Measurements from ENCODE around the gene MTOR. TPM values are rescaled to one million over a fixed set of nuclear protein-coding genes. Genes with fewer than 3 reads are reported as not detected.

Gene MTOR
- total and polyA plus RNA-seq, 4 donors = 15.1 to 36.6 (median 26.9) TPM

DNA sequence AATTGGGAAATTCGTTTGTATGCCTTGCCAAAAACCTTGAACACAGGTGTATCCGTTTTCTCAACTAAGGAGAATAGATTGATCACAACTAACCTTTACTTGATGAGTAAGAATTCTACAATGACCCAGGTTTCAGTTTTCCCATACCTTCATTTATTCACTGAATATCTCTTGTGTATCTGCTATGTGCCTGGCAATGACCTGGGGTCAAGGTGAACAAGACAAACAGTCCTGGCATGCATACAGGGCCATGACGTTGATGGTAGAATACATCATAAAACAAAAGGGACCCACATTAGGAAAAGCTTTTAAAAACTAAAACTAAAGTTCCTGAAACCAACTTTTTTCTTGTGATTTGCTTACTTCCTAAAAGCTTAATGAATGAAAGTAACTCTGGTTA, 130.5 kb downstream of the MTOR start:
- H3K9ac ChIP-seq (ENCODE audit: insufficient read depth in 1 of 2, low read length in 2 of 2) = no peak overlapping the region
- peaks cover 0 to 5% (median 0%) of the 10 kb centered on the region in 5 donors for H3K4me1 ChIP-seq (ENCODE audit: control insufficient read depth in 5 of 5, insufficient read depth in 5 of 5, low read length in 5 of 5)
- ATAC-seq (ENCODE audit: insufficient read depth, low FRiP score) (no peak), DNase-seq (no peak)
- no peak overlapping the region for H3K27ac ChIP-seq (ENCODE audit: low read depth in 1 of 2, low read length in 1 of 2)
- 85 to 92% methylated on average over 3 of the region's 3 CpGs for WGBS, 2 donors
- H3K36me3 ChIP-seq (ENCODE audit: control insufficient read depth in 4 of 4, insufficient read depth in 4 of 4, low read length in 4 of 4) = peaks cover 33 to 55% (median 42%) of the 10 kb centered on the region in 4 donors
- no peak overlapping the region for H3K4me3 ChIP-seq
- no peaks in the 10 kb centered on the region for H3K27me3 ChIP-seq (ENCODE audit: control insufficient read depth in 3 of 3, insufficient read depth in 3 of 3, low read length in 2 of 3)
- H3K9me3 ChIP-seq (ENCODE audit: control insufficient read depth in 4 of 4, insufficient read depth in 3 of 4, low read length in 3 of 4) = no peaks in the 10 kb centered on the region
- TF ChIP-seq, protein P1, sequence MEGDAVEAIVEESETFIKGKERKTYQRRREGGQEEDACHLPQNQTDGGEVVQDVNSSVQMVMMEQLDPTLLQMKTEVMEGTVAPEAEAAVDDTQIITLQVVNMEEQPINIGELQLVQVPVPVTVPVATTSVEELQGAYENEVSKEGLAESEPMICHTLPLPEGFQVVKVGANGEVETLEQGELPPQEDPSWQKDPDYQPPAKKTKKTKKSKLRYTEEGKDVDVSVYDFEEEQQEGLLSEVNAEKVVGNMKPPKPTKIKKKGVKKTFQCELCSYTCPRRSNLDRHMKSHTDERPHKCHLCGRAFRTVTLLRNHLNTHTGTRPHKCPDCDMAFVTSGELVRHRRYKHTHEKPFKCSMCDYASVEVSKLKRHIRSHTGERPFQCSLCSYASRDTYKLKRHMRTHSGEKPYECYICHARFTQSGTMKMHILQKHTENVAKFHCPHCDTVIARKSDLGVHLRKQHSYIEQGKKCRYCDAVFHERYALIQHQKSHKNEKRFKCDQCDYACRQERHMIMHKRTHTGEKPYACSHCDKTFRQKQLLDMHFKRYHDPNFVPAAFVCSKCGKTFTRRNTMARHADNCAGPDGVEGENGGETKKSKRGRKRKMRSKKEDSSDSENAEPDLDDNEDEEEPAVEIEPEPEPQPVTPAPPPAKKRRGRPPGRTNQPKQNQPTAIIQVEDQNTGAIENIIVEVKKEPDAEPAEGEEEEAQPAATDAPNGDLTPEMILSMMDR (IDR thresholded peaks at IDR 0.05; ENCODE audit: control extremely low read depth, extremely low read depth) = no peak

- H3K27ac ChIP-seq (ENCODE audit: low read depth in 1 of 2, low read length in 1 of 2) = no peak overlapping the region
- TF ChIP-seq, protein P1 (IDR thresholded peaks at IDR 0.05; ENCODE audit: control extremely low read depth, extremely low read depth) = no peak
- peaks cover 33 to 58% (median 43%) of the 10 kb centered on the region in 4 donors for H3K36me3 ChIP-seq (ENCODE audit: control insufficient read depth in 4 of 4, insufficient read depth in 4 of 4, low read length in 4 of 4)
- H3K4me3 ChIP-seq = no peak overlapping the region
- no peaks in the 10 kb centered on the region for H3K9me3 ChIP-seq (ENCODE audit: control insufficient read depth in 4 of 4, insufficient read depth in 3 of 4, low read length in 3 of 4)
- H3K27me3 ChIP-seq (ENCODE audit: control insufficient read depth in 3 of 3, insufficient read depth in 3 of 3, low read length in 2 of 3) = no peaks in the 10 kb centered on the region
- ATAC-seq (ENCODE audit: insufficient read depth, low FRiP score) (no peak), DNase-seq (no peak)
- 96 to 97% methylated on average over 17 of the region's 17 CpGs for WGBS, 2 donors
- H3K4me1 ChIP-seq (ENCODE audit: control insufficient read depth in 5 of 5, insufficient read depth in 5 of 5, low read length in 5 of 5) = peaks cover 0 to 5% (median 0%) of the 10 kb centered on the region in 5 donors
- no peak overlapping the region for H3K9ac ChIP-seq (ENCODE audit: insufficient read depth in 1 of 2, low read length in 2 of 2)
Observed at GRCh38 chr1:11130406-11130805, 131.9 kb downstream of the MTOR start.

DNA sequence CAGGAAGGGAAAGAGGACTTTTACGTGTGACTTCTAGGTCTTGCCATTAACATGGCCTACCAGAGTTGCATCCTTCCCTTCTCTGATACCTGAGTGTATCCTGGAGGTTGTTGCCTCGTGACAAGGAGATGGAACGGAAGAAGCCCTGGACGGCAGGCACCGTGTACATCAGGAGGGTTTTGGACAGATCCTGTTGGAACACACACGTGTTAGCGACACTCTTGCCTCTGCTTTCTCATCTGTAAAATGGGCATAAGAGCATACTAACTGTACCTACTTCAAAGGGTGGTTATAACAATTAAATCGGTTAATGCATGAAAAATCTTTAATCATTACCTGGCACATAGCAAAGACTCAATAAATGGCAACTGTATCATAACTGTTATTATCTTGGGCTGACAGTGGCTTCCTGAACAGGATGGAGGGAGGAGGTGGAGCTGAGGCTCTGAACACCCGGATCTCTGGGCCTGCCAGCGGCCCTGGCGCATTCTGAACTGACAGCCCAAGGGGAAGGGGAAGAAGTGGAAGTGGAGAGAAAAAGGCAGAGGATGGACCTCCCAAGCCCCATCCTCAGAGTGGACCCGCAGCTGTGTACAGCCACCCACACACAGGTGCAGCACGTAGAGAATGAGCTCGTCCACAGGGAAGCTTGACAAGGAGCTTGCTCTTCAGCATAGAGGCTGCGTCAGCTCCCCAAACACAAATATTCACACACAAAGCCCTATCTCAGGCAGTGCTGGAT, 132.5 kb downstream of the MTOR start:
- Histone ChIP-seq H3K9ac (ENCODE audit: insufficient read depth in 1 of 2, low read length in 2 of 2) (no peak overlapping the region), H3K36me3 (ENCODE audit: control insufficient read depth in 4 of 4, insufficient read depth in 4 of 4, low read length in 4 of 4) (peaks cover 33 to 60% (median 47%) of the 10 kb centered on the region in 4 donors), H3K4me1 (ENCODE audit: control insufficient read depth in 5 of 5, insufficient read depth in 5 of 5, low read length in 5 of 5) (peaks cover 0 to 4% (median 0%) of the 10 kb centered on the region in 5 donors), H3K9me3 (ENCODE audit: control insufficient read depth in 4 of 4, insufficient read depth in 3 of 4, low read length in 3 of 4) (no peaks in the 10 kb centered on the region), H3K27me3 (ENCODE audit: control insufficient read depth in 3 of 3, insufficient read depth in 3 of 3, low read length in 2 of 3) (no peaks in the 10 kb centered on the region), H3K4me3 (no peak overlapping the region), H3K27ac (ENCODE audit: low read depth in 1 of 2, low read length in 1 of 2) (no peak overlapping the region)
- DNase-seq (no peak), ATAC-seq (ENCODE audit: insufficient read depth, low FRiP score) (no peak)
- 95 to 96% methylated on average over 15 of the region's 15 CpGs for WGBS, 2 donors
- TF ChIP-seq, protein P1 (IDR thresholded peaks at IDR 0.05; ENCODE audit: control extremely low read depth, extremely low read depth) = no peak

Data from lung (tissue), 12 donors.